Measurements from ENCODE around the gene ACP3.

The ACP3 gene

GRCh38 chr3:132311841-132312240, 5.4 kb upstream of the ACP3 start:
- in situ Hi-C loops (cut with HindIII; ENCODE audit: low sequenced_read_pairs) = no loop called here

GRCh38 chr3:132315851-132316250, 1.4 kb upstream of the ACP3 start:
- in situ Hi-C loops (cut with HindIII; ENCODE audit: low sequenced_read_pairs) = no loop called here

DNA sequence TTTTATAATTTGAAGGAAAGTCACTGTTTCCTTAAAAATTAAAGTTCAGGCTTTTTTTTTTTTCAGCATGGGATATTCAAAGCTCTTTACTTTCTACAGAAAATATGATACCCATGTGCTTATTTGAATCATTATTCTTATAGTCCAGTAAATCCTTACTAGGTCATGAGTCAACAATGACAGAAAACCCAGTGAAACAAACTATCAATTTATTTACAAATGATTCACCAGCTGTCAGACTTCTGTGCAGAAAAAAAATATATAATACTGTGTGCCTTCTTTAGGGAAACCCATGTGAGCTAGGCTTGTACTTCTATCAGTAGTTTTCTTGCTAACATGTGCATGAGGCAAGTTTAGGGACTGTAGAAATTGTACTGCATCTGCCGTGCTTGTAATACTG, 1.2 kb downstream of the ACP3 start:
- in situ Hi-C loops (cut with HindIII; ENCODE audit: low sequenced_read_pairs) = no loop called here

DNA sequence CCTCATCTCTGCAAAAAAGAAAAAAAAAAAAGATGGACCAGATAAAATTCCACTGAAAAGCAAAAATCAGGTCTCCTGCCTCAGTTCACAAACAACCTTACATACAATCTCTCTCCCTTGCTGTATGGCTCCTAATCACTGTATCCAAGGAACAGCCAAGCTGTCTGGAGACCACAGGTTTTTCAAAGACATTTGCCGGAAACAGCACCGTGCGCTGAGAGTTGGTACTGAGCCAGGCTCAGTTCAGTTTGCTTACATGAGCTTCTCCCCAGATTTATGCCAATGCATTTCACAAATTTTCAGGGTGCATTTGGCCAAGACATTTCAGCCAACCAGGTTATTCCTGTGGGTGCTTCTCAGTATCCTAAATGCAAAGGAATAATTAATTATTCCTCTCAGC, 4.1 kb downstream of the ACP3 start:
- in situ Hi-C loops (cut with HindIII; ENCODE audit: low sequenced_read_pairs) = no loop called here

DNA sequence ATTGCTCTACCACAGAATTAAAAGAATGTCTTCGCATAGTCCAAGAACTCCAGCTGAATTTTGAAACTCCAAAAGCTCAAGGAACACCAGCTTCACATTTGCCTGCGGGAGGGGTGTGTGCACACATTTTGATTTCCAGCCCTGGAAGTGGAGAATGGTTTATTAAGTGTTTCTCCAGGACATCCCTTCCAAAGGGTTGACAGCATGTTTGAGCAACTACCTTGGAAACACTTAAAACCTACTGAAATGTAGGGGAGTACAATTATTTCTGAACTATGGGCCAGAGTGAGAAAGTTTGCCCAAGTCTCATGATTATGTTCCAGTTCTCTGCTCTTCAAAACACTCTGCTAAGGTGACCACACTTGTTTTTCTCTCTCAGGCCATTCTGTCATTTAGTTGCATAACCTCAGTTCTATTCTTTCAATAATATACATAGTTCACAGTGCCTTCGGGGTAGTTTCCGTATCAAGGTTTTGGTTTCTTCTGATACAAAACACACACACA, 7.9 kb downstream of the ACP3 start:
- in situ Hi-C loops (cut with HindIII; ENCODE audit: low sequenced_read_pairs) = no loop called here

DNA sequence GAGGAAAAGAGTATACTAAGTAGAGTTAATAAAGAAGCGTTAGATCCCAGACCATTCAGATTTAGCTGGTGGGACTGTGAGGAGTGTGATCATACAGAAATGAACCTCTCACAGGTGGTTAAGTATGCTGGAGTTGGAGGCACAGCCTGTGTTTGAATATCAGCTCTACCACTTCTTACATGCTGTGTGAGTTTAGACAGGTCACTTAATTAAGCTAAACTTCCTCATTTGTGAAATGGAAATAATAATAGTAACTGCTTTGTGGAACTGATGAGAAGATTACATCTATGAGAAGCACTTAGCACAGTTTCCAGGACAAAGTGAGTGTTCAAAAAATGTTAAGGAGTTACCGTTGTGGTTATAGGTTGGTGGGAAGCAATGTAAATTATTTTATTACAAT, 8.4 kb downstream of the ACP3 start:
- in situ Hi-C loops (cut with HindIII; ENCODE audit: low sequenced_read_pairs) = no loop called here

DNA sequence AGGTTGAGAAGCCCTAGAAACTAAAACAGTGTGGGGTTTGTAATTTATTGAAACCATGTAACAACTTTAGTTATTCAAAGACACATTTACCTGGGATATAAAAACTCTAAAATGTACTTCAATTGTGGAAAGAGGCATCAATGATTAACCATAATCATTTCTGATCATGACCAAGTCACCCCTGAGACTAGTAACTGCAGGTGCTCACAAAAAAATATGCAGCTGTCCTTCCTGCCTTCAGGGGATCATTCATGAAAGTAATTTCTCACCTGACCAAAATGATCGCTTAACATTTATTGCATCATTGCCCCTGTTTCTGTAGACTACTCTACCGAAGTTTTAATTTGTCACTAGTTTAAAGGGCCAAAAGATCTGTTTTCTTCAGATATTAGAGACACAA, 9.0 kb downstream of the ACP3 start:
- in situ Hi-C loops (cut with HindIII; ENCODE audit: low sequenced_read_pairs) = no loop called here

GRCh38 chr3:132332082-132332481, 14.9 kb downstream of the ACP3 start:
- in situ Hi-C loops (cut with HindIII; ENCODE audit: low sequenced_read_pairs) = no loop called here

- in situ Hi-C loops (cut with HindIII; ENCODE audit: low sequenced_read_pairs) = no loop called here
Measured at GRCh38 chr3:132332508-132332907, 15.3 kb downstream of the ACP3 start.

GRCh38 chr3:132341746-132342145, 24.5 kb downstream of the ACP3 start:
- in situ Hi-C loops (cut with HindIII; ENCODE audit: low sequenced_read_pairs) = loop anchor here (5.0 kb wide), 2 partner anchors 54 to 84 kb away; no protein-coding TSS in a partner anchor

DNA sequence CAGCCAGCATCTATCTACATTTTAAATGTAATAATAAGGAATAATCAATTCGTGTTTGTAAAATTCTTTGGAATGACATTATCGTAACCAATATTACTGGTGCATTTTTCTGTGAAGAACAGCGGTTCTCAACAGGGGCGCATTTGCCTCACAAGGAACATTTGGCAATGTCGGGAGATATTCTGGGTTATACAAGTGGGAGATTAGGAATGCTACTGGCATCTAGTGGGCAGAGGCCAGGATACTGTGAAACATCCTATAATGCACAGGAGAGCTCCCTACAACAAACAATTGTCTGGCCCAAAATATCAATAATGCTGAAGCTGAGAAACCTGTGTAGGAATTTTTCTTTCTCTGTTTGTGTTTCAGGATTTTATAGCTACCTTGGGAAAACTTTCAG, 25.0 kb downstream of the ACP3 start:
- in situ Hi-C loops (cut with HindIII; ENCODE audit: low sequenced_read_pairs) = loop anchor here (5.0 kb wide), 2 partner anchors 55 to 85 kb away; no protein-coding TSS in a partner anchor

DNA sequence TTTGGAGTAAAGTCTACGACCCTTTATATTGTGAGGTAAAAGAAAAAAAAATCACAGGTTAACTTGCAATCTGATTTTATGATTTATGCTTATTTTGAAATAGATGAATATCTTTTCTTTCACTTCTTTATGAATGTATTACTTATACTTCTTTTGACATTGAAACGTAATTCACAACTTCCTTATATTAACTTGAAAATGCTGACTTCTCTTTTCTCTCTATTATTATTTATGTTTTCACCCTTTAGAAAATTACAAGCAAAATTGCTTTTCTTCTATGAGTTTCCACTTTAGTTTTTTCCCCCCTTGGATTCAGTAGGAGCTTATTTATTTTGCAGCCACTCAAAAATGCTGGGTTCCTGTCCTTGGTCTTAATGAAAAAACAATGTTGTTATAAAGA, 25.4 kb downstream of the ACP3 start:
- in situ Hi-C loops (cut with HindIII; ENCODE audit: low sequenced_read_pairs) = loop anchor here (5.0 kb wide), 2 partner anchors 55 to 85 kb away; no protein-coding TSS in a partner anchor

DNA sequence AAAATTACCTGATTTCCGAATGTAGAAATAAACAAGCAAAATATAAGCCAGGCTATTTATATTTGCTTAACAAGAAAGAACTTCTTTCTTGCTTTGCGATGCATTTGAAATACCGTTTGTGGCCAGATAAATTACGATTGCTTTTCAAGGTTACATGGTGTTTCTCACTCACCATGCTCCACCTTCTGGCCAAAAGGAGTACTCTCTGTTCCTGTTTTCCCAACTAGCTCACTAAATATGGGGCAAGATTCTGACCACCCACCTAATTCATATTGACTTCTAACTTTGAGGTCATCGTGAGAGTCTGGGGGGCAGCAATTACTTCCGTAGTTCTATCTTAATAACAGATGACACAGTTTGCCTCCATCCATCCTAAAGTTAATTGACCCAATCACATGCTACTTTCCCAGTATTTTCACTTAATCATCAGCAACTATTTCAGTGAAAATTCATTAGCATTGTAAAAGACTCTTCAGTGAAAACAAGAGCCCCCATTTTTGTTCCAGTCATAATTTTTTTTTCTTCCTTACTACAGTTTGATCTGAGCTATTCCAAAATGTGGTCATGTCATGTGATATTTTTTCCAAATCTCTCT, 25.9 kb downstream of the ACP3 start:
- in situ Hi-C loops (cut with HindIII; ENCODE audit: low sequenced_read_pairs) = loop anchor here (5.0 kb wide), 2 partner anchors 56 to 86 kb away; no protein-coding TSS in a partner anchor

DNA sequence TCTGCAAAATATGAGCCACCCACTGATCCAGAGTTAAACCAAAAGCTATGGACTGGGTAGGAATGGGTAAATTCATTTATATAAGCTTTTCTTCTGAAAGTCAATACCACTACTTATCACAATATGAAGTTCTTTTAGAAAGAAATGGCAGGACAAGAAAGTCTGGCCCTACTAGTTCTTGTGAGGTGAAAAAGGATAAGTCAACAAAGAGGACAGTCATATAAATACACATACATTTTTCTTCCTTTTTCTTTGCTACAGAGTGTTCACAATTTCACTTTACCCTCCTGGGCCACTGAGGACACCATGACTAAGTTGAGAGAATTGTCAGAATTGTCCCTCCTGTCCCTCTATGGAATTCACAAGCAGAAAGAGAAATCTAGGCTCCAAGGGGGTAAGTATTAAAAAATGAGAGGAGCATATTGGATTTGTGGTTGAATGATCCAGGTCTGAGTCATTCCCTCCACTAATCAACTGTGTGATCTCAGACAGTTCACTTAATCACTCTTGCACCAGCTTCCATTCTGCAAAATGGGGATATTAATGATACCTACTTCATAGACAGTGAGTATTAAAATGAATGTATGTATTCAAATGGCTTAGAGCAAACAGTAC, 27.6 kb downstream of the ACP3 start:
- in situ Hi-C loops (cut with HindIII; ENCODE audit: low sequenced_read_pairs) = loop anchor here (5.0 kb wide), 2 partner anchors 57 to 87 kb away; no protein-coding TSS in a partner anchor

DNA sequence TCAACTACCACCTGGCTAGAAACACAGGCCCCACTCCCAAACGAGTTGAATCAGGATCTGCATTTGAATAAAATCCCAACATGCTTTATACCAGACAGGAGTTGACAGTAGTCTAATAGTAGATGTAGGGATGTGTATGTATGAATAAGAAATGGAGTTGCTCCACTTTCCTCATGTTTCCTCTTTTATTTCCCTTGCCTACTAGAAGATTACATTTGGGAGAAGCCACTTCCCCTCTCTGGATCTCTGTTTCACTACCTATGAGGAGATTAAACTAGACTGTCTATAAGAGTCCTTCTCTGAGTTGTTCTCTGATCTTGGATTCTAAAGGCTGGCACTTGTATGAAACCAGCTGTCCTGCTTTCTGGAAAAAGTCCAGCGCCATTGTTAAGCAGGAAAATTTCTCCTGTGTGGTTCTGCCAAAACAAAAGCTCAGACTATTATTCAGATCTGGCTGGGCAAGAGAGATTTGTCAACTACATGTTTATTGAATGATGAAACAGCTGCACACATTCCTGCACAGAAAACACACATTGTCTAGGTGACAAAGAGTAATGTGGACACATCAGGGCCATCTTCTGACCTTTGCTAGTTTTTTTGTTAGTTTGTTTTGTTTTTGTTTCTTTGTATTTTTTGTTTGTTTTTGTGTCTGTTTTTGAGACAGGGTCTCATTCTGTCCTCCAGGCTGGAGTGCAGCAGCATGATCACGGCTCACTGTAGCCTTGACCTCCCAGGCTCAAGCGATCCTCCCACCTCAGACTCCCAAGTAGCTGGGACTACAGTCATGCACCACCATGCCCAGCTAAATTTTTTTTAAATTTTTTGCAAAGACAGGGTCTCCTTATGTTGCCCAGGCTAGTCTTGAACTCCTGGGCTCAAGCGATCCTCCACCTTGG, 29.9 kb downstream of the ACP3 start:
- in situ Hi-C loops (cut with HindIII; ENCODE audit: low sequenced_read_pairs) = no loop called here

- in situ Hi-C loops (cut with HindIII; ENCODE audit: low sequenced_read_pairs) = no loop called here
Measured at GRCh38 chr3:132347811-132348210, 30.6 kb downstream of the ACP3 start.

DNA sequence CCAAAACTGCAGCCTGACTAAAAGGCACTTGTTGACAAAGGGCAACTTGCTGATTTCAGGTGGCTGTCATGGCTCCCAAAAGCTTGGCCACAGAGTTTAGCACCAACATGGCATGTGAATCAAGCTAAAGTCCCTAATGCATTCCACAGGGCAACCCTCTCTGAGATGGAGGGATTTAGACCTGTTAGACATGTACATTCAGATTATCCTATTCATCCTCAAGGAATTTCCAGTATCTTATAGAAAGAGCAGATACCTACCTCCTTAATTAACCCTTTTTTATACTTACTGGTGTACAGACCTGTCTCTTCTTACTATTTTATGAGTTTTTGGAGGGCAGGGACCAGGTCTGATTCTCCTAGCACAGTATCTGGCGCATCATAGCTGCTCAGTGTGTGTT, 31.3 kb downstream of the ACP3 start:
- in situ Hi-C loops (cut with HindIII; ENCODE audit: low sequenced_read_pairs) = no loop called here

GRCh38 chr3:132350814-132351213, 33.6 kb downstream of the ACP3 start:
- in situ Hi-C loops (cut with HindIII; ENCODE audit: low sequenced_read_pairs) = no loop called here

GRCh38 chr3:132351222-132351806, 34.1 kb downstream of the ACP3 start:
- in situ Hi-C loops (cut with HindIII; ENCODE audit: low sequenced_read_pairs) = no loop called here

- in situ Hi-C loops (cut with HindIII; ENCODE audit: low sequenced_read_pairs) = no loop called here
Measured at GRCh38 chr3:132352556-132353143, 35.4 kb downstream of the ACP3 start.
